Mucosa of descending colon (tissue), 3 donors: Measurements from ENCODE around the gene SNAPC5. TPM values are rescaled to one million over a fixed set of nuclear protein-coding genes. Genes with fewer than 3 reads are reported as not detected.

Source experiments
- ATAC-seq: fragments of 200-7000 bp; cut with Tn5 transposase; one replicate; pipeline ENCODE4 v1.9.1; 2020; ENCODE audit warnings: mild to moderate bottlenecking, moderate library complexity
- DNase-seq, 3 donors: peaks; one replicate each; pipeline ENCODE4 v3.0.0-alpha.2; 2020
- H3K36me3 ChIP-seq: fragments of 200-600 bp; one replicate; pipeline ENCODE4 v1.8.0; 2021; ENCODE audit warnings: low read depth, mild to moderate bottlenecking
- H3K4me1 ChIP-seq: fragments of 200-600 bp; one replicate; pipeline ENCODE4 v1.8.0; 2021; ENCODE audit warnings: low read depth, mild to moderate bottlenecking
- H3K4me3 ChIP-seq: fragments of 200-600 bp; one replicate; pipeline ENCODE4 v1.8.0; 2021; ENCODE audit warnings: mild to moderate bottlenecking
- H3K9me3 ChIP-seq: fragments of 200-600 bp; one replicate; pipeline ENCODE4 v1.8.0; 2021; ENCODE audit warnings: mild to moderate bottlenecking
- intact Hi-C, 2 donors: fragments of 100-400 bp; cut with DNase I in 1 of 2; cut with micrococcal nuclease in 1 of 2; formaldehyde crosslinking; loops; one replicate each; pipeline versions ENCODE4 v1.11.0 to v1.11.1; 2022; cut with DNase I, micrococcal nuclease
- total RNA-seq, 3 donors: library from RNA; stranded (reverse); fragmentation: NEBNext Ultra II Directional in 2 of 3; extraction: Animal tissue kit (Norgen Biotek cat#: 25700) in 2 of 3; gene quantifications; one replicate each; pipeline versions ENCODE4 v1.2.1 to v1.2.4, GENCODE V29; 2021 to 2023
- TF ChIP-seq, protein P1 (sequence below): fragments of 200-600 bp; IDR thresholded peaks from one replicate; pipeline ENCODE4 v1.8.0; 2022; ENCODE audit warnings: antibody characterized with exemption, mild to moderate bottlenecking
- donor health status: DM: no; HTN: no; CAD: no; lungs with moderate emphysema.
- donor health status: DM: no; HTN: no; CAD: no.
- donor health status: DM: no; HTN: yes; CAD: no.

Gene SNAPC5
- total RNA-seq, 3 donors from 2014 or later: 17.5 to 31.8 (median 21.1) TPM

DNA sequence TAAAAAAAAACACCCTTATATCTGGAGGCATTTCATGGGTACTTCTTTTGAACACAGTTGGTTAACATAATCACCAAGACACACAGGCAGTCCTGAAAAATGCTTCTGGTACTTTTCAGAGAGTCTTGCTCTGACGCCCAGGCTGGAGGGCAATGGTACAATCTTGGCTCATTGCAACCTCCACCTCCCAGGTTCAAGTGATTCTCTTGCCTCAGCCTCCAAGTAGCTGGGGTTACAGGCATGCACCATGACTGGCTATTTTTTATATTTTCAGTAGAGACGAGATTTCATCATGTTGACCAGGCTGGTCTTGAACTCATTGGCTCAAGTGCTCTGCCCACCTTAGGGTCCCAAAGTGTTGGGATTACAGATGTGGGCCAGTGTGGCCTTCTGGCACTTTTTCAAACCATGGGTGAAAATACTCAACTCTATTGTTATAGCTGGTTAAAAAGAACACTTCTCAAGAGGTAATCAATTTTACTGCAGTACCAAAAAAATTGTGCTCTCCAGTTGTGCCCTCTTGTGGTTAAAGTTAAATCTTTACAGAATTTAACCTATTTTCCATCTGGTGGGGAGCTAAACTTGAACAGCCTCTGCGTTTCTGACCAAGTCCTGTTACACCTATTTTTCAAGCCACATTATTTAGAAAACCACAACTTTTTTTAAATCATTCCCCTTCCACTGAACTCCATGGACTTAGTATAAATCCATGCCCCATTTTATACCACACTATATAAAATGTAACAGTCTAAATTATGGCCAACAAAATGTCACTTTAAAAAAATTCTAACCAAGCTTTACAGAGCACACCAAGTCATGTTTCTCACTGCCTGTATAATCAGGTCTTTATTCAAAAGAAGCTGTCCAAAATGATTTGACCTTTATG lies 1.2 kb upstream of the SNAPC5 start:
- Histone ChIP-seq H3K4me3 (no peak overlapping the region), H3K9me3 (no peaks in the 10 kb centered on the region), H3K36me3 (no peaks in the 10 kb centered on the region), H3K4me1 (peaks cover 25% of the 10 kb centered on the region)
- intact Hi-C loops: loop anchor here (5.0 to 10.0 kb wide), 2 partner anchors 104 to 111 kb away; partner anchors contain the start of gene MAP2K1 (in 1 of the 2)
- TF ChIP-seq, protein P1, sequence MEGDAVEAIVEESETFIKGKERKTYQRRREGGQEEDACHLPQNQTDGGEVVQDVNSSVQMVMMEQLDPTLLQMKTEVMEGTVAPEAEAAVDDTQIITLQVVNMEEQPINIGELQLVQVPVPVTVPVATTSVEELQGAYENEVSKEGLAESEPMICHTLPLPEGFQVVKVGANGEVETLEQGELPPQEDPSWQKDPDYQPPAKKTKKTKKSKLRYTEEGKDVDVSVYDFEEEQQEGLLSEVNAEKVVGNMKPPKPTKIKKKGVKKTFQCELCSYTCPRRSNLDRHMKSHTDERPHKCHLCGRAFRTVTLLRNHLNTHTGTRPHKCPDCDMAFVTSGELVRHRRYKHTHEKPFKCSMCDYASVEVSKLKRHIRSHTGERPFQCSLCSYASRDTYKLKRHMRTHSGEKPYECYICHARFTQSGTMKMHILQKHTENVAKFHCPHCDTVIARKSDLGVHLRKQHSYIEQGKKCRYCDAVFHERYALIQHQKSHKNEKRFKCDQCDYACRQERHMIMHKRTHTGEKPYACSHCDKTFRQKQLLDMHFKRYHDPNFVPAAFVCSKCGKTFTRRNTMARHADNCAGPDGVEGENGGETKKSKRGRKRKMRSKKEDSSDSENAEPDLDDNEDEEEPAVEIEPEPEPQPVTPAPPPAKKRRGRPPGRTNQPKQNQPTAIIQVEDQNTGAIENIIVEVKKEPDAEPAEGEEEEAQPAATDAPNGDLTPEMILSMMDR: no peak
- no peak for ATAC-seq
- DNase-seq: no peak

DNA sequence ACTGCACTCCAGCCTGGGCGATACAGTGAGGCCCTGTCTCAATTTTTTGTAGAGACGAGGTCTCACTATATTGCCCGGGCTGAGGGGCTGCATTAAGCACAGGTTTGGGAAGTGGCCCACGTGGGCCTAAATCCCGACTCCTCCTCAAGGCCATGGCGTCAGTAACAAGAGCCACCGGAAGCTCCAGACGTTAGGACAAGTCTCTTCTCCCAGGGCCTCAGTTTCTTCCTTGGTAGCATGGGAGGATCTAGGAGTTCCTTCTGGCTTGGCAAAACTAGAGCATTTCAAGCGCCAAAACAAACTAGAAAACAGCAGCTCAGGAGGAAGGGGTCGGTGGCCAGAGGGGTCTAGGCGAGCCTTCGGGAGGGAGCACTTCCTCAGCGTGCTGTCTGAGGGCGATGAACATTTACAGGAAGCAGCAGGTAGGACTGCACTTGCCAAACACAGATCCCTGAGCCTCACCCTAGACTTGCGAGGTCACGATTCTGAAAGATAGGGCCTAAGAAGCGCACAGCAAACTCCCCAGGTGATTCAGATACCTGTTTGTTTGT lies 536 bp downstream of the SNAPC5 start:
- Histone ChIP-seq H3K36me3 (no peaks in the 10 kb centered on the region), H3K9me3 (no peaks in the 10 kb centered on the region), H3K4me3 (peak overlapping the region; percentile 78), H3K4me1 (peaks cover 11% of the 10 kb centered on the region)
- DNase-seq (peak in 2 of 3 donors; percentile 21 to 41), ATAC-seq (peak; percentile 58)
- TF ChIP-seq, protein P1: no peak
- intact Hi-C loops: loop anchor here (5.0 to 10.0 kb wide), 2 partner anchors 102 to 110 kb away; partner anchors contain the start of gene MAP2K1 (in 1 of the 2)

DNA sequence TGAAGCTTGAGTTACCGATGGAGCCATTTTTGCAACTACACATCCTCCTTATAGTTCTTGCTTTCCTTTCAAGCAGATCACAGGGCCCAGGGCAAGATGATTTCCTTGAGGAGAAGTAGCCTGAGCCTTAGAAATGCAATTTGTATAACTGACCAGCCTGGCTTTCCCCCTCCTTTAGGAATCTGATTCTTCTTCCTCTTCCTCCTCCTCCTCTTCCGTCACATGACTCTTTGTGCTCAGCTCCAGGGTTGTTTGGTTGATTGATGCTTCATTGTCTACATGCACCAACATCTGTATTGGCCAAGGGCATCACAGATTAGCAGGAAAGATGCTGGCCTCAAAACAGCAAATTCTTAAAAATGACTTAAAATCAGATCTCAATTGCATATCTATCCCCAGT lies 3.3 kb downstream of the SNAPC5 start:
- Histone ChIP-seq H3K36me3 (no peaks in the 10 kb centered on the region), H3K9me3 (no peaks in the 10 kb centered on the region), H3K4me3 (no peak overlapping the region), H3K4me1 (peaks cover 11% of the 10 kb centered on the region)
- TF ChIP-seq, protein P1: no peak
- DNase-seq (no peak), ATAC-seq (no peak)
- intact Hi-C loops: loop anchor here in 1 of 2 donors (10.0 kb wide), 1 partner anchor 99 kb away; no protein-coding TSS in a partner anchor

DNA sequence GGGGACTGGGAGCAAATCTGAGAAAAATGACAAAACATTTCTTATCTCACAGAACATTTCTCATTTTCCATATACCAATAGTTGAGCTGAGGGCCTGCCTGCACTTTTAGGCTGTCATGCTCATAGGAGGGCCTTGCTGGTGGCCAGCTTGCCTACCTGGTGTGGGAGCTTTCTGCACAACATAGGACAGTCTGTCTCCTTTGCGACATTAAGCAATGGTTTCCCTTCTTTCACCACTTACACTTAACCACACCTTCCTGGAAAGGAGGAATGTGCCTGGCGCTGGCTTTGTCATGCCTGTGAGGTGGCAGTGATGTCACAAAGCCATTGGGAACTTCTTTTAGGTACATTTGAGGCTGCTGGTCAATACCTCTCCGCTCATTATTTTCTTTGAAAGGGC lies 5.7 kb downstream of the SNAPC5 start:
- DNase-seq: no peak
- intact Hi-C loops: loop anchor here in 1 of 2 donors (10.0 kb wide), 1 partner anchor 97 kb away; no protein-coding TSS in a partner anchor
- Histone ChIP-seq H3K9me3 (no peaks in the 10 kb centered on the region), H3K36me3 (no peaks in the 10 kb centered on the region), H3K4me3 (no peak overlapping the region), H3K4me1 (peaks cover 10% of the 10 kb centered on the region)
- ATAC-seq: no peak
- TF ChIP-seq, protein P1: no peak

DNA sequence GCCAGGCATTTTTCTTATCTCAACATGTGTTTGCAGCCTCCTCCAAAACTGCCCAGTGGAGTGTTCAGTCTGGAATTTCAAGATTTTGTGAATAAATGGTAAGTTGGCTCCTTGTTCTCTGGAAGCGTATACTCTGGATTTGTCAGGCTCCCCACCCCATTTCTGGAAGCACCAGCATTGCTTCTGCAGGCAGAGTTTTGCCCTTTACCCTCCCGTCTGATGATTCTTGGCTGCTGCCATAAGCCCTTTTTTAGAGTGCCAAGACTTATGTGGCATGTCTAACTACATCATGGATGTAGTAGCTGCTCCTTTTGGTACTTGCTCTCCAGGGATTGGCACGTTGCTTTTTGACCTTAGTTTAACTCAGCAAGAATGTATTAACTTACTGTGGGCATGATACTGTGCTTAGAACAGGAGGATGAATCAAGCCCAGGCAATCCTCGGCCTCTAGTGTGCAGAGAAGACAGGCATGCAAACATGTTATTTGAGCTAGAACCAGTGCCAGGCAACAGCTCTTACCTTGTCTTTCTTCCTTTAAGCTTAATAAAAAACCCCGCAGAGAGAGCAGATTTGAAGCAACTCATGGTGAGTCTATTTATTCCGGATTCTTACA lies 8.3 kb downstream of the SNAPC5 start:
- TF ChIP-seq, protein P1: no peak
- ATAC-seq: no peak
- DNase-seq: no peak
- intact Hi-C loops: no loop called here
- Histone ChIP-seq H3K9me3 (no peaks in the 10 kb centered on the region), H3K36me3 (no peaks in the 10 kb centered on the region), H3K4me1 (no peaks in the 10 kb centered on the region), H3K4me3 (no peak overlapping the region)
